ENCODE results near the gene MACROD1. TPM values are rescaled to one million over a fixed set of nuclear protein-coding genes. Genes with fewer than 3 reads are reported as not detected.

The MACROD1 gene
- total RNA-seq, 1 donor = 17.7 TPM

DNA sequence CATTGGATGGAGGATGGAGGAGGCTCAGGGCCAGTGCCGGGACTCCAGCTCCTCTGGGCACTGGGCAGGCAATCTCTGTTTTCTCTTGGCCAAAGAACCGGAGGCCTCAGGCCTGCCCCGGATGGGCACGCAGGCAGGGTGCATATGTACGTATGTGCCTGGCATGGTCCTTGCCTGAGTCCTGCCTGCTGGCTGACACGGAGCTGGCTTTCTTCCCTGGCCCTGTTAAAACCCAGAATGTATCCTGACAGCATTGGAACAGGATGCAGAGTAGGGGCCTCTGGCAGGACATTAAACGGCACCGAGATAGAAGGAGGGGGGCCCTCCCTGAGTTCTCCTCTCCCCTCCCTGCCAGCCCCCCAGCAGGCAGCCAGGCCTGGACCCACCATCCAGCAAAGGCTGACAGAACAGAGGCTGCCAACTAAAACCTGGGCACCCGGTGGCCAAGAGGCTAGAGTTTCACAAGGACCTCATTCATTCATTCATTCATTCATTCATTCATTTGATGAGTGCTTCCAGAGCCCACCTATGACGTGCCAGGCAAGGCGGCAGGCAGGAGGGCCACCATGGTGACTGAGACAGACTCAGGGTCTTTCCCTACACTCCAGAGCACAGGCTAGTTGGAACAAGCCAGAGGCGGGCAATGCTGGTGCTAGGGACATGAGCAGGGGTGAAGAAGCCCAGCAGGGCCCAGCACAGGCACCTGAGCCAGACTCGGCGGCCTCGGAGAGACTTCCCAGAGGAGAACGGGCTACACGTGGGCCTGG, 101.4 kb downstream of the MACROD1 start:
- H3K4me1 ChIP-seq (ENCODE audit: insufficient read depth, low read length) = peaks cover 4% of the 10 kb centered on the region
- no peaks in the 10 kb centered on the region for H3K9me3 ChIP-seq (ENCODE audit: low read depth, low read length)
- no peak overlapping the region for H3K4me3 ChIP-seq (ENCODE audit: insufficient read depth, low read length)
- H3K27me3 ChIP-seq (ENCODE audit: insufficient read depth, low read length) = peaks cover 6% of the 10 kb centered on the region
- H2AFZ ChIP-seq (ENCODE audit: low read length) = no peak overlapping the region
- DNase-seq (ENCODE audit: insufficient read length, low spot score, missing footprints) = no peak
- TF ChIP-seq, protein P1, sequence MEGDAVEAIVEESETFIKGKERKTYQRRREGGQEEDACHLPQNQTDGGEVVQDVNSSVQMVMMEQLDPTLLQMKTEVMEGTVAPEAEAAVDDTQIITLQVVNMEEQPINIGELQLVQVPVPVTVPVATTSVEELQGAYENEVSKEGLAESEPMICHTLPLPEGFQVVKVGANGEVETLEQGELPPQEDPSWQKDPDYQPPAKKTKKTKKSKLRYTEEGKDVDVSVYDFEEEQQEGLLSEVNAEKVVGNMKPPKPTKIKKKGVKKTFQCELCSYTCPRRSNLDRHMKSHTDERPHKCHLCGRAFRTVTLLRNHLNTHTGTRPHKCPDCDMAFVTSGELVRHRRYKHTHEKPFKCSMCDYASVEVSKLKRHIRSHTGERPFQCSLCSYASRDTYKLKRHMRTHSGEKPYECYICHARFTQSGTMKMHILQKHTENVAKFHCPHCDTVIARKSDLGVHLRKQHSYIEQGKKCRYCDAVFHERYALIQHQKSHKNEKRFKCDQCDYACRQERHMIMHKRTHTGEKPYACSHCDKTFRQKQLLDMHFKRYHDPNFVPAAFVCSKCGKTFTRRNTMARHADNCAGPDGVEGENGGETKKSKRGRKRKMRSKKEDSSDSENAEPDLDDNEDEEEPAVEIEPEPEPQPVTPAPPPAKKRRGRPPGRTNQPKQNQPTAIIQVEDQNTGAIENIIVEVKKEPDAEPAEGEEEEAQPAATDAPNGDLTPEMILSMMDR (IDR thresholded peaks at IDR 0.05; ENCODE audit: extremely low read depth, low read depth, low read length) = no peak
- H3K79me2 ChIP-seq (ENCODE audit: insufficient read depth, low read length) = no peaks in the 10 kb centered on the region
- no peaks in the 10 kb centered on the region for H3K36me3 ChIP-seq (ENCODE audit: insufficient read depth, low read length)
- H3K4me2 ChIP-seq (ENCODE audit: insufficient read depth, low read length) = no peak overlapping the region
- H3K27ac ChIP-seq (ENCODE audit: low read depth, low read length) = no peak overlapping the region
- peaks cover 3% of the 10 kb centered on the region for H4K20me1 ChIP-seq (ENCODE audit: insufficient read depth, low read length)

GRCh38 chr11:64063777-64064176, 102.1 kb downstream of the MACROD1 start:
- DNase-seq (ENCODE audit: insufficient read length, low spot score, missing footprints) = no peak
- TF ChIP-seq, protein P1 (IDR thresholded peaks at IDR 0.05; ENCODE audit: extremely low read depth, low read depth, low read length) = no peak
- Histone ChIP-seq H3K79me2 (ENCODE audit: insufficient read depth, low read length) (no peaks in the 10 kb centered on the region), H3K4me1 (ENCODE audit: insufficient read depth, low read length) (peaks cover 4% of the 10 kb centered on the region), H3K4me2 (ENCODE audit: insufficient read depth, low read length) (no peak overlapping the region), H3K9me3 (ENCODE audit: low read depth, low read length) (no peaks in the 10 kb centered on the region), H3K4me3 (ENCODE audit: insufficient read depth, low read length) (no peak overlapping the region), H2AFZ (ENCODE audit: low read length) (no peak overlapping the region), H3K27me3 (ENCODE audit: insufficient read depth, low read length) (peaks cover 6% of the 10 kb centered on the region), H4K20me1 (ENCODE audit: insufficient read depth, low read length) (peaks cover 3% of the 10 kb centered on the region), H3K36me3 (ENCODE audit: insufficient read depth, low read length) (no peaks in the 10 kb centered on the region), H3K27ac (ENCODE audit: low read depth, low read length) (no peak overlapping the region)

- Histone ChIP-seq H3K79me2 (ENCODE audit: insufficient read depth, low read length) (no peaks in the 10 kb centered on the region), H3K36me3 (ENCODE audit: insufficient read depth, low read length) (no peaks in the 10 kb centered on the region), H4K20me1 (ENCODE audit: insufficient read depth, low read length) (peaks cover 7% of the 10 kb centered on the region), H3K9me3 (ENCODE audit: low read depth, low read length) (no peaks in the 10 kb centered on the region), H3K4me2 (ENCODE audit: insufficient read depth, low read length) (no peak overlapping the region), H3K27me3 (ENCODE audit: insufficient read depth, low read length) (peaks cover 6% of the 10 kb centered on the region), H2AFZ (ENCODE audit: low read length) (no peak overlapping the region), H3K4me3 (ENCODE audit: insufficient read depth, low read length) (no peak overlapping the region), H3K27ac (ENCODE audit: low read depth, low read length) (no peak overlapping the region), H3K4me1 (ENCODE audit: insufficient read depth, low read length) (peaks cover 10% of the 10 kb centered on the region)
- TF ChIP-seq, protein P1 (IDR thresholded peaks at IDR 0.05; ENCODE audit: extremely low read depth, low read depth, low read length) = no peak
- DNase-seq (ENCODE audit: insufficient read length, low spot score, missing footprints) = no peak
Observed at GRCh38 chr11:64062185-64063039, 103.5 kb downstream of the MACROD1 start.
